Psoas muscle (tissue), 8 donors: ENCODE measurements around the gene TSSK6. TPM values are rescaled to one million over a fixed set of nuclear protein-coding genes. Genes with fewer than 3 reads are reported as not detected.

Experiments
- ATAC-seq, 4 donors: fragments of 200-7000 bp; cut with Tn5 transposase; one replicate each; pipeline ENCODE4 v1.9.1; 2020; ENCODE audit warnings: moderate library complexity in 3 of 4, mild to moderate bottlenecking in 2 of 4
- DNase-seq, 2 donors: peaks; one replicate each; pipeline ENCODE4 v3.0.0-alpha.2; 2020
- H3K27ac ChIP-seq: fragments of 200-600 bp; one replicate; pipeline ENCODE4 v1.8.0; 2022
- H3K27me3 ChIP-seq, 3 donors: fragments of 200-600 bp in 1 of 3; one replicate each; pipeline versions ENCODE4 v1.6.1 to v1.8.0; 2013 to 2022; ENCODE audit warnings: low read length in 2 of 3, mild to moderate bottlenecking in 2 of 3, moderate library complexity in 1 of 3; ENCODE audit not compliant: insufficient read depth in 3 of 3
- H3K36me3 ChIP-seq, 2 donors: fragments of 200-600 bp in 1 of 2; one replicate each; pipeline versions ENCODE4 v1.6.1 to v1.8.0; 2013 to 2022; ENCODE audit warnings: low read depth in 1 of 2, mild to moderate bottlenecking in 1 of 2, moderate library complexity in 1 of 2; ENCODE audit not compliant: insufficient read depth in 1 of 2
- H3K4me1 ChIP-seq: fragments of 200-600 bp; one replicate; pipeline ENCODE4 v1.8.0; 2022
- H3K4me3 ChIP-seq: fragments of 200-600 bp; one replicate; pipeline ENCODE4 v1.8.0; 2022; ENCODE audit warnings: mild to moderate bottlenecking
- H3K9me3 ChIP-seq: fragments of 200-600 bp; one replicate; pipeline ENCODE4 v1.8.0; 2022
- CTCF ChIP-seq: fragments of 200-600 bp; IDR thresholded peaks from one replicate; pipeline ENCODE4 v1.8.0; 2022; ENCODE audit warnings: antibody characterized with exemption
- WGBS, 3 donors: extraction: QIAGEN DNeasy Blood & Tissue Kit; methylation state at CpG; one replicate each; pipeline versions ENCODE4 v1.1.6 to v1.1.7; 2013; 5-methylcytosine and 5-hydroxymethylcytosine counted together
- intact Hi-C, 2 donors: fragments of 100-400 bp; cut with DNase I; formaldehyde crosslinking; loops; one replicate each; pipeline versions ENCODE4 v1.11.0 to v1.14.2; 2022
- polyA plus RNA-seq, 3 donors: library from polyadenylated mRNA; stranded (reverse); fragments of 200-250 nt; gene quantifications; one replicate each; pipeline ENCODE4 v1.2.3, GENCODE V29; 2013
- total RNA-seq, 4 donors: library from RNA; stranded (reverse); fragmentation: NEBNext Ultra II Directional in 2 of 4; extraction: Animal tissue kit (Norgen Biotek cat#: 25700) in 2 of 4; gene quantifications; one replicate each; pipeline versions ENCODE4 v1.2.1 to v1.2.4, GENCODE V29; 2021 to 2023
- donor health status: healthy with polysubstance abuse.
- donor health status: DM: no; HTN: no; CAD: no; lungs with moderate emphysema.
- donor health status: Bipolar disorder and iron deficiency.
- donor health status: healthy.
- donor health status: DM: yes; HTN: yes; CAD: no.
- donor health status: DM: no; HTN: no; CAD: no.
- donor health status: DM: no; HTN: no; CAD: no.
- donor health status: DM: yes; HTN: yes; CAD: no.

The TSSK6 gene
- total and polyA plus RNA-seq, 7 donors: 0.37 to 3.2 (median 0.99) TPM; not detected in 1

DNA sequence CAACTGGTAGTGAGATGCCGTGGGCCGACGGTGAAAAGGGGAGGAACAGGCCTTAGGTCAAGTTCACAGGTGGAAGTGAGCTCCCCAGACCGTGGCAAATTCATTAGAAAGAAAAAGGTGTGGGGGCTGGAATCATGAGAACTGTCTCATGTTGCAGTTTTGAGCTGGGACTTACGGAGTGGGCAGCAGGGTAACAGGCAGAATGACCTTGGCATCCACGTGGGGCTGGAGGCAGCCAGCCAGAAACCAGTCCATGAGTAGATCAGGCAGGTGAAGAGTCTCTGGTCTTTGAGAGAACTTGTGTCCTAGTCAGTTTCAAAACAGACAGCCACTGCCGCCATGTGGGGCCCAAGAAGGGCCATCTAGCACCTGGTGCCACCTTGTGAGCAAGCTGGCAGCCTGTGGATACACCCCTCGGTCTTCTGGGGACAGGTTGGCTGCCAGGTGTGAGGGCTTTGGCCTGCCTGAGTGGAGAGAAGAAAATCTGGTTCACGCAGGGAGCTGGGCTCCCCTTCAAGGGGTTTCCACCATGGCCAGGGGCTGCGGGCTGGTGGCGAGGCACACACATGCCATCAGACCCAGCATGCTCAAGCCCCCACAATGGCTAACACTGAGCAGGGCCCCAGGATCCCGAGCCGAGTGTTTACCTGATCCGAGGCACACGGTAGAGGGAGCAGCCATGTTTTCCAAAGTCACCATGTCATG, 23.9 kb downstream of the TSSK6 start:
- ATAC-seq: peak in 1 of 4 donors; percentile 19
- TF ChIP-seq CTCF: no peak
- peaks cover 30% of the 10 kb centered on the region for H3K4me1 ChIP-seq
- no peak overlapping the region for H3K27ac ChIP-seq
- H3K36me3 ChIP-seq: peaks cover 0 to 38% of the 10 kb centered on the region in 2 donors
- intact Hi-C loops: loop anchor here in 1 of 2 donors (2.0 kb wide), 1 partner anchor 123 kb away; no protein-coding TSS in a partner anchor
- 71 to 77% (median 74%) methylated on average over 15 of the region's 15 CpGs for WGBS, 3 donors
- DNase-seq: peak in 1 of 2 donors; percentile 52
- H3K9me3 ChIP-seq: no peaks in the 10 kb centered on the region
- no peak overlapping the region for H3K4me3 ChIP-seq
- H3K27me3 ChIP-seq: no peaks in the 10 kb centered on the region

GRCh38 chr19:19490214-19490968, 25.0 kb downstream of the TSSK6 start:
- Histone ChIP-seq H3K27ac (peak overlapping the region; percentile 67), H3K4me3 (peak overlapping the region; percentile 5), H3K4me1 (peaks cover 31% of the 10 kb centered on the region), H3K27me3 (no peaks in the 10 kb centered on the region), H3K36me3 (peaks cover 0 to 27% of the 10 kb centered on the region in 2 donors), H3K9me3 (no peaks in the 10 kb centered on the region)
- peak; percentile 62 to 84 (median 74) for ATAC-seq
- TF ChIP-seq CTCF: peak; percentile 83
- WGBS, 3 donors: 23 to 25% (median 25%) methylated on average over 20 of the region's 20 CpGs
- DNase-seq: peak; percentile 71 to 85
- intact Hi-C loops: loop anchor here (1.0 to 2.0 kb wide), 2 partner anchors 122 to 123 kb away; no protein-coding TSS in a partner anchor

GRCh38 chr19:19489804-19490204, 25.5 kb downstream of the TSSK6 start:
- DNase-seq (peak in 1 of 2 donors; percentile 61), ATAC-seq (peak; percentile 34 to 50 (median 42))
- intact Hi-C loops: loop anchor here (1.0 to 5.0 kb wide), 3 partner anchors 108 to 123 kb away; no protein-coding TSS in a partner anchor
- H3K27ac ChIP-seq: peak overlapping the region; percentile 67
- 38 to 51% (median 50%) methylated on average over 9 of the region's 9 CpGs for WGBS, 3 donors
- H3K4me1 ChIP-seq: peaks cover 37% of the 10 kb centered on the region
- H3K36me3 ChIP-seq: peaks cover 0 to 24% of the 10 kb centered on the region in 2 donors
- no peak for TF ChIP-seq CTCF
- no peaks in the 10 kb centered on the region for H3K27me3 ChIP-seq
- no peaks in the 10 kb centered on the region for H3K9me3 ChIP-seq
- H3K4me3 ChIP-seq: peak overlapping the region; percentile 5

DNA sequence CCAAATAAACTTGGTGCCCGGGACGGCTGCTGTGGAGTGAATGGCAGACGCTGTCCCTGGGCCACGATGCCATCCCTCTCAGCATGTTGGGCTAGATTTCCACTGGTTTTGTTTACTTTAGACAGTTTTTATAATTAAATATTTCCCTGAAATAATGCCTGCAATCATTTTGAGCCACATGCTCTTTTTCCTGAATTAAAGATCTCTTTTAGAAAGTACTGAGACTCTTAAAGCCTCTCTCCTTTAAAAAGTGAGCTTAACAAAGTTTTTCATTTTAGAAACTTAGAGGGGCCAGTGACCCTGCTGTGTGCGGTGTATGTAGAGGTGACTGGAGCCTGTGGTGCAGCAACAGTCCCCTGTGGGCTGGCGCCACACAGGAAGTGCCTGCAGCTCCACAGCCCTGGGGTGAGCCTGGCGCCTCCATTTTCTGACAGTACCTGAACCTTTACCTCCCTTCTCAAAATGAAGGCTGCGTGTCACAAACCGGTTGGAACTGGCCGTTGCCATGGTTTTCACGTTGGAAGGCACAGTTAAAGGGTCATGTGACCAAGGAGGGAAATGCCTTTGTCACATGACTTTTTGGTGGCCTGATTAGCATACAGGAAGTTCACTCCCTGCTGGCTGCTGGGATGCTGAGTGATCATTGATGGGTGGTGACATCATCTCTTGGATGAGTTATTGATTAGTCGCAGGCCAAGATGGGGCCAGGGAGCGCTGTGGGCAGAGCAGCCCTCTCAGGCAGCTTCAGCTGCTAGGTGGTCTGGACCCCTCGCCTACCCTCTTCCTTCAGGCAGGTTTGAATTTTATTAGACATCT, 26.3 kb downstream of the TSSK6 start:
- Histone ChIP-seq H3K4me1 (peaks cover 39% of the 10 kb centered on the region), H3K36me3 (peaks cover 0 to 17% of the 10 kb centered on the region in 2 donors), H3K4me3 (peak overlapping the region; percentile 30), H3K27me3 (no peaks in the 10 kb centered on the region), H3K9me3 (no peaks in the 10 kb centered on the region), H3K27ac (peak overlapping the region; percentile 67)
- ATAC-seq: peak; percentile 16 to 45 (median 32)
- peak; percentile 69 to 88 for DNase-seq
- intact Hi-C loops: loop anchor here in 1 of 2 donors (5.0 kb wide), 1 partner anchor 107 kb away; no protein-coding TSS in a partner anchor
- 34 to 46% (median 40%) methylated on average over 14 of the region's 14 CpGs for WGBS, 3 donors
- TF ChIP-seq CTCF: no peak
